ENCODE results near the gene AP1B1.
"Not testable (repeated sequence)": the region's sequence is repeated elsewhere in the genome, so short reads cannot be mapped to it uniquely, and the experiment has no call there.

The AP1B1 gene

DNA sequence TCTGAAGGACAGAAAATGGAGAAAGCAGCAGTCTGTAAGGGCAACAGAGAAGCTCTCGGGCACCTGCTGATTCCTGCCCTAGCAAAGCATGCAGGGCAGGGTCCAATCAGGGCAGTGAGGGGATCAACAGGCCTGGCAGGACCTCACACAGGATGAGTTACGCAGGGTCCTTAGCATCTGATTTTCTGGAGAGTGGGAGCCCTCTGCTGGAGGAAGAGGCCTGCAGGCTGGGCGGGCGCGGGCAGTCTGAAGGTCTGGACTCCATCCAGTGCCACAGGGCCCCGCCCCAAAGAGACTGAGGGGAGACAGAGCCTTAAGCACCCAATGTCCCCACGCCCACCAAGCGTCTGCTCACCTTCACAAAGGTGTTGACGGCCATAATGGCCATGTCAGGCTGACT lies 28.9 kb downstream of the AP1B1 start:
- DNase-seq (ENCODE audit: low read depth), result no peak
- TF ChIP-seq, protein P1, sequence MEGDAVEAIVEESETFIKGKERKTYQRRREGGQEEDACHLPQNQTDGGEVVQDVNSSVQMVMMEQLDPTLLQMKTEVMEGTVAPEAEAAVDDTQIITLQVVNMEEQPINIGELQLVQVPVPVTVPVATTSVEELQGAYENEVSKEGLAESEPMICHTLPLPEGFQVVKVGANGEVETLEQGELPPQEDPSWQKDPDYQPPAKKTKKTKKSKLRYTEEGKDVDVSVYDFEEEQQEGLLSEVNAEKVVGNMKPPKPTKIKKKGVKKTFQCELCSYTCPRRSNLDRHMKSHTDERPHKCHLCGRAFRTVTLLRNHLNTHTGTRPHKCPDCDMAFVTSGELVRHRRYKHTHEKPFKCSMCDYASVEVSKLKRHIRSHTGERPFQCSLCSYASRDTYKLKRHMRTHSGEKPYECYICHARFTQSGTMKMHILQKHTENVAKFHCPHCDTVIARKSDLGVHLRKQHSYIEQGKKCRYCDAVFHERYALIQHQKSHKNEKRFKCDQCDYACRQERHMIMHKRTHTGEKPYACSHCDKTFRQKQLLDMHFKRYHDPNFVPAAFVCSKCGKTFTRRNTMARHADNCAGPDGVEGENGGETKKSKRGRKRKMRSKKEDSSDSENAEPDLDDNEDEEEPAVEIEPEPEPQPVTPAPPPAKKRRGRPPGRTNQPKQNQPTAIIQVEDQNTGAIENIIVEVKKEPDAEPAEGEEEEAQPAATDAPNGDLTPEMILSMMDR (IDR thresholded peaks at IDR 0.05; ENCODE audit: control insufficient read depth, extremely low read depth, insufficient read depth), result peak; percentile 39
- no peak overlapping the region for H3K4me3 ChIP-seq (ENCODE audit: low read depth, low read length)

DNA sequence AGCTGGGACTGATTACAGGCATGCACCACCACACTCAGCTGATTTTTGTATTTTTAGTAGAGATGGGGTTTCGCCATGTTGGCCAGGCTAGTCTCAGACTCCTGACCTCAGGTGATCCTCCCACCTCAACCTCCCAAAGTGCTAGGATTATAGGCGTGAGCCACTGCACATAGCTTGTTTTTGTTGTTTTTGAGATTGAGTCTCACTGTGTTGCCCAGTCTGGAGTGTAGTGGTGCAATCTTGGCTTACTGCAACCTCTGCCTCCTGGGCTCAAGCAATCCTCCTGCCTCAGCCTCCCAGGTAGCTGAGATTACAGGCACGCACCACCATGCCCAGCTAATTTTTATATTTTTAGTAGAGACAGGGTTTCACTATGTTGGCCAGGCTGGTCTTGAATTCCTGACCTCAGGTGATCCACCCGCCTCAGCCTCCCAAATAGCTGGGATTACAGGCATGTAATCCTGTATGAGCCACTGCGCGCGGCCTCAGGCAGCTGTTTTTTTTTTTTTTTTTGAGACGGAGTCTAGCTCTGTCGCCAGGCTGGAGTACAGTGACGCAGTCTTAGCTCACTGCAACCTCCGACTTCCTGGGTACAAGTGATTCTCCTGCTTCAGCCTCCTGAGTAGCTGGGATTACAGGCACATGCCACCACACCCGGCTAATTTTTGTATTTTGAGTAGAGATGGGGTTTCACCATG lies 31.0 kb downstream of the AP1B1 start:
- not testable (repeated sequence) for DNase-seq (ENCODE audit: low read depth)

DNA sequence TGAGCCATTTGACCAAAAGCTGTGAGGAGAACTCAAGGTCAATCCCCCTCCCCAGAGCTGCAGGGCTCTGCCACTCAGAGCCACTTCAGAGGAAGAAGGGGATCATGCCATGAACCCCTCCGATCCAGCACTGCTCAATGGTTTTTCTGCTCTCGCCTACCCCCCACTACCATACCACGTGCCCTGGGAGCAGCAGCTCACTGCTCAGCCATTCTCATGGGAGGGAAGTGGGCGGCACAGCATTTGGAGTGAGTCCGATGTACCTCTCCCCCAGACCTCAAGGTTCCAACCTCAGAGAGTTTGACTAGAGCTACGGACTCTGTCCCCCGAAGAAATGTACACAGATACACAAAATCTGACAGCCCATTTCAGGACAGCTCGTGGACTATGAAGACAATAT lies 34.5 kb downstream of the AP1B1 start:
- no peak overlapping the region for H3K4me3 ChIP-seq (ENCODE audit: low read depth, low read length)
- TF ChIP-seq, protein P1 (IDR thresholded peaks at IDR 0.05; ENCODE audit: control insufficient read depth, extremely low read depth, insufficient read depth), result no peak
- DNase-seq (ENCODE audit: low read depth), result no peak

More for the DNA sequence above, 31.0 kb downstream of the AP1B1 start:
- not testable (repeated sequence) for H3K4me3 ChIP-seq (ENCODE audit: low read depth, low read length)

GRCh38 chr22:29353286-29353685 lies 35.1 kb downstream of the AP1B1 start:
- no peak overlapping the region for H3K4me3 ChIP-seq (ENCODE audit: low read depth, low read length)
- TF ChIP-seq, protein P1 (IDR thresholded peaks at IDR 0.05; ENCODE audit: control insufficient read depth, extremely low read depth, insufficient read depth), result no peak
- DNase-seq (ENCODE audit: low read depth), result no peak

DNA sequence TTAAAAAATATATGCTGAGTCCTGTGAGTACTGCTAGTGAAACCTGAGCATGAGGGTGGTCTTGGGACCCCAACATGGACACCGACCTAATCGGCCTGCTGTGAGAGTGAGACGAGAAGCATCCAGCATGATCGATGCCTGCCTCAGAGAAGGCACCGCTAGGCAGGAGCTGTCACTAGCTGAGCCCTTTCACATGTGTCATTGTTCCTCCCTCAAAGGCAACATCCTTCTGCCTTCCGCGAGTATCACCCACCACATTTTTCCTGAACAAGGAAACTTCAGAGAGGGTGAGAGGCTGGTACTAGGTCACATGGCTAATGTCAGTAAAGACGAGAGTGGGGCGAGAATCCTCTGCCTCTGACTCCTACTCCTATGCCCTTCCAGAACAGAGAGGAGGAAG lies 35.6 kb downstream of the AP1B1 start:
- no peak for DNase-seq (ENCODE audit: low read depth)
- no peak overlapping the region for H3K4me3 ChIP-seq (ENCODE audit: low read depth, low read length)
- TF ChIP-seq, protein P1 (IDR thresholded peaks at IDR 0.05; ENCODE audit: control insufficient read depth, extremely low read depth, insufficient read depth), result no peak

- DNase-seq (ENCODE audit: low read depth), result no peak
- no peak overlapping the region for H3K4me3 ChIP-seq (ENCODE audit: low read depth, low read length)
- TF ChIP-seq, protein P1 (IDR thresholded peaks at IDR 0.05; ENCODE audit: control insufficient read depth, extremely low read depth, insufficient read depth), result no peak
These were observed 36.5 kb downstream of the AP1B1 start for GRCh38 chr22:29351891-29352290.

DNA sequence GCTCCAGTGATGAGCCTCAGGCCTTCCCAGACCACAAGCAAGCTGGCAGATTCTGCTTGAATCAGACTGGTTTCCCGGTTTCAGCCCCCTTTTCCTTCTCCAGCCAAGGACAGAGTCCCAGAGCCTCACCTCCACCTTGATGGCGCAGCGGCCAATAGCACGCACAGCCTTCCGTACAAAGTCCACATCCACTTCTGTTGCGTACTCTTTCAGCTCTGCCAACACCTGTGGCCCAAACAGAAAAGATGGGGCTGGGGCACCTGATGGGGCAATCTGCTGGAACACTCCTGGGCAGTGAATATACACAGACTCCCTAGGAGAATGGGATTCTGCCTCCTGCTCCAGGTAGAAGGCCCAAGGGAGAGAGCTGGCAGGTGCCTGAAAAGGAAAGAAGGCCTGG lies 37.3 kb downstream of the AP1B1 start:
- H3K4me3 ChIP-seq (ENCODE audit: low read depth, low read length), result no peak overlapping the region
- TF ChIP-seq, protein P1 (IDR thresholded peaks at IDR 0.05; ENCODE audit: control insufficient read depth, extremely low read depth, insufficient read depth), result no peak
- DNase-seq (ENCODE audit: low read depth), result no peak
